SKM-1 (cell line): ENCODE data around the gene UAP1L1.
"Not testable (repeated sequence)": the region's sequence is repeated elsewhere in the genome, so short reads cannot be mapped to it uniquely, and the experiment has no call there.

Source experiments
- DNase-seq: peaks from one replicate; lab custom pipeline; 2025; ENCODE audit not compliant: unreplicated experiment; lab: John Stamatoyannopoulos, UW

Gene UAP1L1, protein sequence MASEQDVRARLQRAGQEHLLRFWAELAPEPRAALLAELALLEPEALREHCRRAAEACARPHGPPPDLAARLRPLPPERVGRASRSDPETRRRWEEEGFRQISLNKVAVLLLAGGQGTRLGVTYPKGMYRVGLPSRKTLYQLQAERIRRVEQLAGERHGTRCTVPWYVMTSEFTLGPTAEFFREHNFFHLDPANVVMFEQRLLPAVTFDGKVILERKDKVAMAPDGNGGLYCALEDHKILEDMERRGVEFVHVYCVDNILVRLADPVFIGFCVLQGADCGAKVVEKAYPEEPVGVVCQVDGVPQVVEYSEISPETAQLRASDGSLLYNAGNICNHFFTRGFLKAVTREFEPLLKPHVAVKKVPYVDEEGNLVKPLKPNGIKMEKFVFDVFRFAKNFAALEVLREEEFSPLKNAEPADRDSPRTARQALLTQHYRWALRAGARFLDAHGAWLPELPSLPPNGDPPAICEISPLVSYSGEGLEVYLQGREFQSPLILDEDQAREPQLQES

DNA sequence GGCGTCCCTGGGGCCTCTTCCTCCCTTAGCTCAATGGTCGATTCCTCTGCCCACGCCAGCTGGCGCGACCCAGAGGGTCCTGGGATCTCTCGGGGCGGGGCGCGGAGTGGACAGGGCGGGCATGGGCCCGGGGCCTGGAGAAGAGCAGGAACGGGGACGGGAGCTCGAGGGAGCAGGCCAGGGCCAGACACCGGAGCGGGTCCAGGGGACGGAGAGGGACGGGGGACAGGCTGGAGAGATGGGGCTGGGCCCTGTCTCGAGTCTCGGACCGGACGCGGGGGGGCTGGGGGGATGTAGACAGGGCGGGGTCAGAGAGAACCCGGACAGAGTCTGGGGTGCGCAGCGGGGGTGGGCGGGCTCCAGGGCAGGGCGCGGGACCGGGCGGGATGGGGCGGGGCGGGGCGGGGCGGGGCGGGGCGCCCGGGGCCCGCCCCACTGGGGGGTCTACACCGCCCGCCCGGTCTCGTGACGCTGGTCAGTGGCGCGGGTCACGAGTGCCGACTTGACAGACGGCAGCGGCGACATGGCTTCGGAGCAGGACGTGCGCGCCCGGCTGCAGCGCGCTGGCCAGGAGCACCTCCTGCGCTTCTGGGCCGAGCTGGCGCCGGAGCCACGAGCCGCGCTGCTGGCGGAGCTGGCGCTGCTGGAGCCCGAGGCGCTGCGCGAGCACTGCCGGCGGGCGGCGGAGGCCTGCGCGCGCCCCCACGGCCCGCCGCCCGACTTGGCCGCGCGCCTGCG, at the start of gene UAP1L1:
Gene UAP1L1 (plus strand): TSS at position 508 of the 738 bp plus-strand sequence. CDS start 16 bp downstream, at position 524.
- DNase-seq, result no peak

DNA sequence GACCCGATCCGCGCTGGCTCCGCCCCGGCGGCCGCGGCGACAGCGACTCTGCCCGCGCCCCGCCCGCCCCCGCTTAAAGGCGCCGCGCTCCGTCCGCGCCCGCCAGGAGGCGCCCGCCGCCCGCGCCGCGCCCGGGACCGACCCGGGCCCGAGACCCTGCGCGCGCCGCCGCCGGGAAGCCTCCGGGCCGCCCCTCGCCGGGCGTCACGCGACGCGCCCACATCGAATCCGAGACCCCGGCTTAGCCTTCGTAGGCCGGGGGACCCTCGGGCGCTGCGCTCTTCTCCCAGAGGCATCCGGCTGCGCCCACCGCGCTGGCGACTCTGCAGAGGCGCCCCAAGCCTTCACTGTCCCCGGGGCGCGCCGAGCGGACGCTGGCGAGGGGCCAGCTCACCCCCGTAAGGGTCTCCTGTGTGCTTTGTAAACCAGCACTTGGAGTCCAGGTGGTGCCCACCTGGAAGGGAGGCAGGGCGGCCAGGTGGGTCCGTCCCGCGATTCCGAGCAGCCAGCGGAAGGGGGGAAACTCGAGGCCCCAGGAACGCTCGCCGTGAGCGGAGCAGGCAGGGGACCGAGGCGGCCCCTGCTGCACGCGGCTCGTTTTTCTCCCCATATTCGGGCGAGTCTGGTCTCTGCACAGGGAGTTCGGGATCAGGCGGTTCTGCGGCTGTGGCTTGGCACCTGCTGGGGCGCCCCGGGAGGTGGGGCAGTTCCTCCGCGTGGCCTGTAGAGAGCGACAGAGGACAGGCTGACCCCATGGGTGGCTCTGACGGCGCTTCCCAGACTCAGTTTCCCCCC, 48.9 kb upstream of the UAP1L1 start:
- DNase-seq, result peak; percentile 34

DNA sequence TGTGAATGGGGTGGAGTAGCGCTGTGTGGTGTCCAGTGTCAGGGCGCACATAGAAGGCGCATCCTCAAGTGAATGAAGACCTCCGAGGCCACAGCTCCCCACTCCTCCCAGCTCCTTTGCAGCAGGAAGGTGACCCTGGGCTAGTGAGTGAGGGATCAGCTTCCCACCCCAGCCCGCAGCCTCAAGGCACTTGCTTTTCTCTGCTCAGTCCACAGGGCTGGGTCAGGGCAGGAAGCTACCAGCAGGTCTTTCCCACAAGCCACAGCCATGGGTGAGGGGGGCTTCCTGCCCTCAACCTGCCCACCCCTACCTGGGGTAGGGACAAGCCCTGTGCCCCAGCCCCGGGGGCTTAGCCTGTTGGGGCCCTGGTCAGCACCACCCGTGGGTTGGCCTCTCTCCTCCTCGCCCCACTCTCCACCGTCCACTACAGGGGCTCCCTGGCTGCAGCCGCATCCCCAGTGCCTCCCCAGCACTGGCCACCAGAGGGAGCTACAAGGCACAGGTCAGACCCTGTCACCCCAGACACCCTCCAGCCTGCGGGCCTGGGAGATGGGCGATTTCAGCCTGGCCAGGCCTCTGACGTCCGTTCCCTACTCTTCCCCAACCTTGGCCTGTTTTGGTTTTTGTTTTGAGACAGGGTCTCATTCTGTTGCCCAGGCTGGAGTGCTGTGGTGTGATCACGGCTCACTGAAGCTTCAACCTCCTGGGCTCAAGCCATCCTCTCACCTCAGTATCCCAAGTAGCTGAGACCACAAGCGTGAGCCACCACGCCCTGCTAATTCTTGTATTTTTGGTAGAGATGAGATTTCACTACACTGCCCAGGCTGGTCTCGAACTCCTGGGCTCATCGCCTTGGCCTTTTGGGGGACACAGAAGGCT, 48.0 kb upstream of the UAP1L1 start:
- peak; percentile 60 for DNase-seq

DNA sequence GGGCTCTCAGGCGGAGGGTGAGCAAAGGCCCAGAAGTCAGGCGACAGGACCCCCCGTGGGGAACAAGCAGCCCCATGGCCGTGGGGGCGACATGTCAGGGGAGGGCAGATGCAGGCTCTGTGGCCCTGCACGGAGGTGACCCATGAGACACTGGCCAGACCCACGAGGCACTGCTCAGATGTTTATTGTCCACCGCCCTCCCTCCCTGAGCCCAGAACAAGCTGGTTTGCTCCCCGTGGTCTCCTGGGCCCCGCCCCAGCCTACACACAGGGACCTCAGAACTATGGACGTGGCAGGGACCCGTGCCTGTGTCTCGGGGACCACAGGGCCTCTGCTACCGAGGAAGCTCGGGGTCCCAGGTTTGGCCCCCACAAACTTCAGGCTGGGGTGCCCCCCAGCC, 47.3 kb upstream of the UAP1L1 start:
- DNase-seq, result no peak

GRCh38 chr9:137030538-137031527, 46.5 kb upstream of the UAP1L1 start:
- peak; percentile 76 for DNase-seq

DNA sequence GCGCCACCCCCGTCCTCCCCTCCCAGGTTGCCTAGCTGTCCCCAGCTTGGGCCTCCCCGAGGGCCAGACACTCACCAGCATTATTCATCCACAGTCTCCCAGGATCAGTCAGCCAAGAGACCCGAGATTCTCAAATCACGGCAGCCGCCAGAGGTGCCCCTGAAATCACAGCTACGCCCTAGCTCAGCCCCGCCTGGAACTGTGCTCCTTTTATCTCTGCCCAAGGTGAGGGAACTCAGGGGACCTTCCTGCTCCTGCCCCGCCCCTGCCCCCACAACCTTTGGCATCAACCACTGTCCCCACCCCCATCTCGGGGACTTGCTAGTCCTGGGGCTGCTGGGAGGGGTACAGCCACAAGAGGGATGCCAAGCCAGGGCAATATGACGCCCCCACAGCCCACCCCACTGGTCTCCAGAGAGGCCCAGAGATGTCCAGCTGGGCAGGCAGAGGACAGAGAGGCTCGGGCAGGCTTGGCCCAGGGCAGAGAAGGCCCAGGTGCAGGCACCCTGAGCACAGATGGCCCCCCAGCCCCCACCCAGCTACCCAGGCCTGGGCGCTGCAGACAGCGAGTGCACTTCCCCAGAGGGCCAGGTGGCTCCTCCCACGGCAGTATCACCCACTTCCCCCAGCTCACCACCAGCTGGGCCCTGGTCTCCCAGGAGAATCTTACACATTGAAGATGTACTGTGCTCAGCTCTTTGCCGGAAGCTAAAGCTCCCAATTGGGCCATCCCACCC, 45.2 kb upstream of the UAP1L1 start, which contains the start of gene FUT7:
Gene FUT7 (minus strand): TSS at position 185 of the 737 bp plus-strand sequence. CDS start 97 bp downstream, at position 88.
- peak; percentile 27 for DNase-seq

DNA sequence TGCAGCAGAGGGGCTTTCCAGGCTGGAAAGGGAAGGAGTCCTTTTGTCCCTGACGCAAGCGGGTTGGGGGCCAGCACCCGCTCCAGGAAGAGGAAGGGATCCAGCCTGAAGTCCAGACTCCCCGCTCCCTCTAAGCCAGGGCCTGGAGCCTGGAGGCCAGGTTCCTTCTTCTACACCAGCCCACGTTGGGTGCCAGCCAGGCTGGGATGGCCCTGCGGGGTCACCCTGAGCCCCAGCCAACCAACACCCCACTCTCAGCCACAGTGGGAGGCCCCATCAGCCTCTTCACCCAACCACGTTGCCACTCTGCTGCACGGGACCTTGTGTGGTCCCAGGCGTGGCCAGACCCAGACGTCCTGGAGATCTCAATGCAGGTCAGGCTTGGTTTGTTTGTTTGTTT, 44.5 kb upstream of the UAP1L1 start:
- DNase-seq, result peak; percentile 75

- not testable (repeated sequence) for DNase-seq
Measured at GRCh38 chr9:137033481-137033880, 43.8 kb upstream of the UAP1L1 start.

DNA sequence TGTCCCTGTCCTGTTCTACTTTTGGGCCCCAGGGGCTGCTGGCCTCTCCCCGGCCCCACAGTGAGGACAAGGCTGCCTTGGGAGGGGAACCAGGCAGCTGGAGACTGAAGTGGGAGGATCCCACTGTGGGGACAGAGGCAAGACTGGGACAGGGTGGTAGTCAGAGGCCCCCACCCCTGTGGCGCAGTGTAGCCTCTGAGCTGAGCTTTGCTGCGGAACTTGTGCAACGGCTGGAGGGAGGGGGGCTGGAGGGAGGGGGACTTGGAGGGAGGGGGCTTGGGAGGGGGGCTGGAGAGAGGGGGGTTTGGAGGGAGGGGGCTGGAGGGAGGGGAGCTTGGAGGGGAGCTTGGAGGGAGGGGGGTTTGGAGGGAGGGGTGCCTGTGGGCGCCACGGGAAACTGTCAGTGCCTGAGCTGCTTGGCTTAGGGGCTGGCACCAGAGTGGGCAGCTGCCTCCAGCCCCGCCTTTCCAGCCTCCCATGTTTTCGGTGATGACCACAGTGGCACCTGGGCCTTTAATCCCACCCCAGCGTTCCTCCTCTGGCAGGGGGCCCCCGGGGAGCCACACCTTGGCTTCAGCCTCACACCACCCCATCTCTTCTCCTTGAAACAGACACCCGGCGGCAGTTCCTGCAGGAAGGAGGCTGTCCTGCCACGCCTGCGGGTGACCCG, 43.1 kb upstream of the UAP1L1 start:
- no peak for DNase-seq

- DNase-seq, result peak; percentile 89
Measured at GRCh38 chr9:137034709-137035506, 42.4 kb upstream of the UAP1L1 start.

- no peak for DNase-seq
Measured at GRCh38 chr9:137035507-137035834, 41.8 kb upstream of the UAP1L1 start.

DNA sequence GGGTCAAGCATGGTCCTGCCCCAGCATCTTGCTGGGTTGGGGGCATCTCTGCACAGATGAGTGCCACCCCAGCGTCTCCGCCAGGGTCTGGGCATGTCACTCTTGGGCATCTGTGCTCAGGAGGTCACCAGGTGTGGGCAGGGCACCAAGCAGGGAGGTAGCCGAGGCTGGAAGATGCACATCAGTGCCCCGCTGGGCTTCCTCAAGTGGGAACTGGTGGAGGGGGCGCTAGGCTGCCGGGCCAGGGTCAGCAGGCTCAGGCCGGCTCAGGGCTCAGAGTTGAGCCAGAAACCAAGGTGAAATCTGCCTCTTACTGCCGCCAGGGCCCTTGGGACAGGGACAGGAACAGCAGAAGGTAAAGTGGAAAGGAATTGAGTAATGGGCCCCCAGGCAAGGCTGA, 41.4 kb upstream of the UAP1L1 start:
- no peak for DNase-seq

- DNase-seq, result no peak
Measured at GRCh38 chr9:137037035-137037434, 40.3 kb upstream of the UAP1L1 start.

- DNase-seq, result no peak
Measured at GRCh38 chr9:137037483-137037882, 39.8 kb upstream of the UAP1L1 start.

- DNase-seq, result no peak
Measured at GRCh38 chr9:137038916-137039315, 38.4 kb upstream of the UAP1L1 start.

DNA sequence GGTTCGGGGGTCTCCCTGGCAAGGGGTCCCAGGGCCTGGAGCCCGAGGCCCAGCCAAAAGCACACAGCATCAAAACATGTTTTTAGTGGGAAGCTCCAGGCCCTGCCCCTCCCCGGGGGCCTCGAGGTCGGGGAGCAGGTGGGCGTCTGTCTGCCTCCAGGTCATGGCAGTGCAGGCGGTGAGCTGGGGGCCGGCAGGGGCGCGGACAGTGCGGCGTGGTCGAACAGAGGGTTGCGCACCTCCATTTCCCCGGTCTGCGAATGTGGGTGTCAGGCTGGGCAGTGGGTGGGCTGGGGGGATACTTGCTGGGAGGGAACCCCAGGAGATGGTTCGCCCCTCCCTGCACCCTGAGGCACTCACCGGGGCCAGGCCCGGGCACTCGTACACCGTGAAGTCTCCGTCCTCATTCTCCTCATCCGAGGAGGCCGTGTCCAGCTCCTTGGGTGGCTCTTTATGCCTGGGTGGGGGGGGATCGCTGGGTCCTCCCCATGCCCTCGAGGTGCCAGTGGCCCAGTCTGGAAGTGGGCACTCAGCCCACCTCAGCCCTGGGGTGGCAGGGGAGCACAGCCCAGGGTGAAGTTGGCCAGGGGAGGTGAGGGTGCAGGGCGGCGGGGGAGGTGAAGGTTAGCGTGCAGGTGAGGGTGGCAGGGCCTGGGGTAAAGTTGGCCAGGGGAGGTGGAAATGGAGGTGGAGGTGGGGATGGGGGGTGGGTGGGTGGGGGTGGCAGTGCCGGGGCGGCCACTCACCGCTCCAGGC, 37.5 kb upstream of the UAP1L1 start:
- DNase-seq, result no peak
